22Rv1 (cell line): ENCODE results near the gene PFKM.

ENCODE experiments used
- H3K27ac ChIP-seq: fragments of 450-650 bp; 2 replicates; pipeline ENCODE4 v1.5.1; 2017
- ZFX ChIP-seq: fragments of 450-650 bp; IDR thresholded peaks from 2 replicates; pipeline ENCODE4 v1.6.1; 2017; ENCODE audit warnings: antibody characterized with exemption, borderline replicate concordance
- TF ChIP-seq, protein P1 (sequence below): fragments of 450-650 bp; IDR thresholded peaks from 2 replicates; pipeline ENCODE4 v1.5.1; 2017; ENCODE audit warnings: mild to moderate bottlenecking

PFKM gene

DNA sequence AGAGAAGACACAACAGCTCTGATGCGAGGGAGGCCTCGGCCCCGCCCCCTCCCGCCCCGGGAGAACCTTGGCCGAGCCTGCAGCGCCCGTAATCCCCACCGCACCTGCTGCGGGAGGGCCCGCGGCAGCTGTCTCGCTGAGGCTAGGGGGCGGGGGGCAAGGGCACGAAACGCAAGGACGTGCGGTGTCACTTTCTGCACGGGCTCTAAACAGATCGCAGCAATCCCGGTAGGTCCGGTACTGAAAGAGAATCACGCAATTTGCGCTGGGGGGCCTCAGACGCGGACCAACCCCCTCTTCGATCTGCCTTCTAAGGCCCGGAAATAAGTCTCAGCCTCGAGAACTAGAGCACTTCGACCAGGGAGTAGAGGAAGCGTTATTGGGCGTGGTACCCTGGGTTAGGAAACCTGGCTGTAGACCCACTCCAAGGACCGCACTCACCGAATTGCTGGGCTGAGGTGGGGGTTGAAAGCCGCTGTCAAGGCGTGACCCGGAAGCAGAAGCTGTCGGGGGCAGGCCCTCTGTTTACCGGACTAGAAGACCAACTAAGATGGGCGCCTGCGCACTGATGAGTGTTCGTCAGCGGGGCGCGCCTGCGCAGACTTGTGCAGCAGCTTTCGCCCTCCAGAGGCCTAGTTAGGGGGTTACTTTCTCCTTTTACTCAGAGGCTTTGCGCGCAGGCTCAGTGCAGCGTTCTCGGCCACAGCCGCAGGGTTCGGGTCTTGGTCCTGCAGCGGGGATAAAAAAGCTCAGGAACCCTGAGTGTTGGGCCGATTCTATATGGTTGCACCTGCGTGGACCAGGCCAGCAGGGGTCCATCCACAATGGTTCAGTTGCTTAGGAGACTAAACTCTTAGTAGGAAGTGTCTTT is 38.1 kb downstream of the PFKM start, which contains the start of gene ASB8:
Gene ASB8 (minus strand): TSS at position 498 of the 871 bp plus-strand sequence. CDS start 4,019 bp downstream, outside the sequence.
- H3K27ac ChIP-seq: peak within 1 kb of the TSS; percentile 78
- TF ChIP-seq ZFX: no peak
- TF ChIP-seq, protein P1, sequence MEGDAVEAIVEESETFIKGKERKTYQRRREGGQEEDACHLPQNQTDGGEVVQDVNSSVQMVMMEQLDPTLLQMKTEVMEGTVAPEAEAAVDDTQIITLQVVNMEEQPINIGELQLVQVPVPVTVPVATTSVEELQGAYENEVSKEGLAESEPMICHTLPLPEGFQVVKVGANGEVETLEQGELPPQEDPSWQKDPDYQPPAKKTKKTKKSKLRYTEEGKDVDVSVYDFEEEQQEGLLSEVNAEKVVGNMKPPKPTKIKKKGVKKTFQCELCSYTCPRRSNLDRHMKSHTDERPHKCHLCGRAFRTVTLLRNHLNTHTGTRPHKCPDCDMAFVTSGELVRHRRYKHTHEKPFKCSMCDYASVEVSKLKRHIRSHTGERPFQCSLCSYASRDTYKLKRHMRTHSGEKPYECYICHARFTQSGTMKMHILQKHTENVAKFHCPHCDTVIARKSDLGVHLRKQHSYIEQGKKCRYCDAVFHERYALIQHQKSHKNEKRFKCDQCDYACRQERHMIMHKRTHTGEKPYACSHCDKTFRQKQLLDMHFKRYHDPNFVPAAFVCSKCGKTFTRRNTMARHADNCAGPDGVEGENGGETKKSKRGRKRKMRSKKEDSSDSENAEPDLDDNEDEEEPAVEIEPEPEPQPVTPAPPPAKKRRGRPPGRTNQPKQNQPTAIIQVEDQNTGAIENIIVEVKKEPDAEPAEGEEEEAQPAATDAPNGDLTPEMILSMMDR: peak; percentile 81

DNA sequence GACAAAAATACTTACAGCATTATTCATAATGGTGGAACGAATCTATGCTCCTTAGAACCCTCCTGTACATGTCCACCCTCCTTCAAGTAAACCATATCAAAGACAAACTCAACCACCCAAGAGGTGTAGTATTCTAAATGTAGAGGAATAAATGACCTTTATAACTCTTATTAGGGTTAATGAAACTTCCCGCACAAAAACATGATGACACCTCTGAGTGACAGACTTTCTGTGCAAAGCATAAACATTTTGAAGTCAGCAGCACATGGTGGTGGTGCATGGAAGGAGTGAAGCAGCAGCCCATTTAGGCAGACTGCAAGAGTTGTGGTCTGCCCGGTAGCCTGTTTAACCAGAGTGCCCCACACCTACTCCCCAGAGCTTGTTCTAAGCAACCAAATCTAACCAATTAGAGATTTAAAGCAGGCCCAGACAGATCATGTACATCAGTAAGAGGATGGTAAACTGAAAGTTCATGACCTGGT is 38.8 kb downstream of the PFKM start:
- peak overlapping the region; percentile 78 for H3K27ac ChIP-seq
- TF ChIP-seq, protein P1: no peak
- no peak for TF ChIP-seq ZFX

DNA sequence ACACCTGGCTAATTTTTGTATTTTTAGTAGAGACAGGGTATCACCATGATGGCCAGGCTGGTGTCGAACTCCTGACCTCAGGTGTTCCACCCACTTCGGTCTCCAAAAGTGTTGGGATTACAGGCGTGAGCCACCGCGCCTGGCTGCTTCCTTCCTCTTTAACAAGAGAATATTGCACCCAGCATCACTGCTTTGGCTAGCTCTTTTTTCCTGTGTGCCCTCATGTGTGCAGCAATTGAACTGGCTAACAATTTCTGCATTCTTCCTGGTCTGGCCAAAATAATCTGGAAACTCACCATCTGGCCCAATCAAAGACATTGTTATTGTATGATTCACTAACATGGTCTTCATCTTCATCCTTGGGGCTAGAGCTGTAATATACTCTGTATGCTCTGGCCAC is 40.9 kb downstream of the PFKM start:
- no peak overlapping the region for H3K27ac ChIP-seq
- TF ChIP-seq, protein P1: no peak
- no peak for TF ChIP-seq ZFX

DNA sequence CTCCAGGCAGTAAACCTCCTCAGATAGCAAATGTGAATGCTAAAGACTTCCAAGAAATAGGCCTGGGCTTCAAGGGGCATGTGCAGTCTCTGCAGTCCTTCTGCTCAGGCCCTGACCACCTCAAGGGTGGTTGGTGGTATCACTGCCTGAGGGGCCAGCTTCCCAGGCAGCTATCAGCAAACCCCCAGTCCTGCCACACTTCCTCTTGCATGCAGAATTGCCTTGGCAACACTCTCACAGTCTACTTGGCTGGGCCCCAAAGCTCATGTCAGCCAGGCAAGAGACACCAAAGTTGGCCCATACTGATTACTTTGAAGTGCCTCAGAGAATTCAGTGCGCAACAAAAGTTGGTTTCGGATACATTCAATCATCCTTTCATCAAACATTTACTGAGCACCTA is 41.6 kb downstream of the PFKM start:
- TF ChIP-seq ZFX: no peak
- TF ChIP-seq, protein P1: no peak
- H3K27ac ChIP-seq: no peak overlapping the region

DNA sequence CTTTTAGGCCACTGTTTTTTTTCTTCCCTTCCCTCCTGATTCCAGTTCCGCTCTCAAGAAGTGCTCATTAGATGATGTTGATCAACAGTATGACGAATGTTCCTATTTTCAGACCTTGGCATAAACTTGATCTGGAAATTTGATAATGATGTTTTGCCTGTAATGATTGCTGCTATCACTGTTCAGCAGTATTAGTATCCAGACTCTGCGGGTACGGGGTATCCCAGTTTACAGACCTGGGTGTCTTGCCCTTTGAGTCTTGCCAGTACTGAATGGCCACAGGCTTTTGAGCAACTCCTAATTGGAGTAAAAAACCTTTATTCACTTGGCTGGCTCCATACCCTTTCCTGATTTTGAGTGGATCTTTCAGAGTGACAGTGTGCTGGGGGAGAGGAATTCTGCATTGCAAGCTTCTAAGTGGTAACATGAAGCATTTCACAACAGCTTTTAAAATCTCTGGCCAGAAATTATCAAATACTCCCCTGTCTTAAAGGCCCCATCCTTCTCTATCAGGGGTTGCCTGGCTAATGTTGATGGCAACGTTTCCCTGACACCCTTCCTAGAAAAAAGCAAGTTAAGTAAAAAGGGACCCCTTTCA is 44.1 kb downstream of the PFKM start:
- no peak overlapping the region for H3K27ac ChIP-seq
- no peak for TF ChIP-seq ZFX
- TF ChIP-seq, protein P1: no peak

DNA sequence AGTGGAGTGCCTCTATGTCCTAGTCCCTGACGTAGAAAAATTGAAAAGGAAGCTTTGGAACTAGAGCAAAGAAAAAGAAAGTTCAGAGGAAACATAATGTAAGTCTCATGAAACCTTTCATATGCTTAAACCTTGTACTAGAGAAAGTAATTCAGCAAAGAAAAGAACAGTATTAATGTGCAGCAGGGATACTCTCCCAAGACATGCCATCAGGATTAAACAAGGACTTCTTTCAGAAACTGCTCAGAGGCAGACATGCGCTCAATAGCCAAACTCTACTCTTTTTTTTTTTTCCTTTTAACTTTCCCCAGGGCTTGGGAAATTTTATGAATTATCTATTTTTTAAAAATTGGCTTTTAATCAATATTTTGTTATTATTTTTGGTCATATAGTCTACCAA is 45.3 kb downstream of the PFKM start:
- TF ChIP-seq, protein P1: no peak
- no peak for TF ChIP-seq ZFX
- no peak overlapping the region for H3K27ac ChIP-seq
